ENCODE measurements around the gene RBPJL. TPM values are rescaled to one million over a fixed set of nuclear protein-coding genes. Genes with fewer than 3 reads are reported as not detected.
A peak's percentile ranks its signal among the peaks of the same experiment; 100 is the strongest.

RBPJL gene
- total RNA-seq, 2 experiments from 2014 or later: not detected

- Histone ChIP-seq H3K79me2 (ENCODE audit: insufficient read depth, low read depth, low read length) (no peaks in the 10 kb centered on the region), H3K4me1 (ENCODE audit: insufficient read depth, low read length, poor library complexity, severe bottlenecking) (no peaks in the 10 kb centered on the region), H3K9me2 (ENCODE audit: insufficient read depth, low read length) (no peaks in the 10 kb centered on the region), H3K27ac (ENCODE audit: low read depth, low read length, poor library complexity, severe bottlenecking) (no peak overlapping the region), H4K20me1 (ENCODE audit: insufficient read depth, low read length) (no peaks in the 10 kb centered on the region), H3K4me3 (ENCODE audit: low read depth, low read length, poor library complexity, severe bottlenecking) (no peak overlapping the region), H3K36me3 (ENCODE audit: insufficient read depth, low read length) (no peaks in the 10 kb centered on the region), H3K9me3 (ENCODE audit: low read length) (no peaks in the 10 kb centered on the region), H3K4me2 (ENCODE audit: low read length) (no peak overlapping the region), H2AFZ (ENCODE audit: low read length) (no peak overlapping the region)
- ChIA-PET POLR2A (no interaction called here), CTCF (ENCODE audit: unreplicated experiment) (no interaction called here)
- no peak for DNase-seq (ENCODE audit: low spot score)
- intact Hi-C loops (cut with micrococcal nuclease; ENCODE audit: unreplicated experiment): no loop called here
- no peak for TF ChIP-seq EZH2phosphoT487 (IDR thresholded peaks at IDR 0.05; ENCODE audit: borderline replicate concordance, low read depth, low read length)
- BruUV-seq (replicated peaks): no TSS peak
These were observed 17.8 kb upstream of the RBPJL start for GRCh38 chr20:45288860-45289259.

GRCh38 chr20:45289942-45290676 is 16.5 kb upstream of the RBPJL start:
- Histone ChIP-seq H3K9me3 (ENCODE audit: low read length) (no peaks in the 10 kb centered on the region), H3K4me2 (ENCODE audit: low read length) (no peak overlapping the region), H3K9me2 (ENCODE audit: insufficient read depth, low read length) (no peaks in the 10 kb centered on the region), H3K4me3 (ENCODE audit: low read depth, low read length, poor library complexity, severe bottlenecking) (no peak overlapping the region), H2AFZ (ENCODE audit: low read length) (no peak overlapping the region), H3K4me1 (ENCODE audit: insufficient read depth, low read length, poor library complexity, severe bottlenecking) (no peaks in the 10 kb centered on the region), H4K20me1 (ENCODE audit: insufficient read depth, low read length) (no peaks in the 10 kb centered on the region), H3K79me2 (ENCODE audit: insufficient read depth, low read depth, low read length) (no peaks in the 10 kb centered on the region), H3K36me3 (ENCODE audit: insufficient read depth, low read length) (no peaks in the 10 kb centered on the region), H3K27ac (ENCODE audit: low read depth, low read length, poor library complexity, severe bottlenecking) (no peak overlapping the region)
- ChIA-PET POLR2A (no interaction called here), CTCF (ENCODE audit: unreplicated experiment) (no interaction called here)
- TF ChIP-seq EZH2phosphoT487 (IDR thresholded peaks at IDR 0.05; ENCODE audit: borderline replicate concordance, low read depth, low read length) (no peak), CTCF (conservative IDR thresholded peaks at IDR 0.05; ENCODE audit: low read length) (no peak)
- no TSS peak for BruUV-seq (replicated peaks)
- DNase-seq (ENCODE audit: low spot score): no peak
- intact Hi-C loops (cut with micrococcal nuclease; ENCODE audit: unreplicated experiment): no loop called here

- BruUV-seq (replicated peaks): no TSS peak
- Histone ChIP-seq H3K4me1 (ENCODE audit: insufficient read depth, low read length, poor library complexity, severe bottlenecking) (no peaks in the 10 kb centered on the region), H3K9me3 (ENCODE audit: low read length) (no peaks in the 10 kb centered on the region), H3K4me2 (ENCODE audit: low read length) (no peak overlapping the region), H2AFZ (ENCODE audit: low read length) (no peak overlapping the region), H4K20me1 (ENCODE audit: insufficient read depth, low read length) (no peaks in the 10 kb centered on the region), H3K4me3 (ENCODE audit: low read depth, low read length, poor library complexity, severe bottlenecking) (no peak overlapping the region), H3K79me2 (ENCODE audit: insufficient read depth, low read depth, low read length) (no peaks in the 10 kb centered on the region), H3K36me3 (ENCODE audit: insufficient read depth, low read length) (no peaks in the 10 kb centered on the region), H3K9me2 (ENCODE audit: insufficient read depth, low read length) (no peaks in the 10 kb centered on the region), H3K27ac (ENCODE audit: low read depth, low read length, poor library complexity, severe bottlenecking) (no peak overlapping the region)
- no peak for TF ChIP-seq EZH2phosphoT487 (IDR thresholded peaks at IDR 0.05; ENCODE audit: borderline replicate concordance, low read depth, low read length)
- TF ChIP-seq CTCF (conservative IDR thresholded peaks at IDR 0.05; ENCODE audit: low read length): peak; percentile 86
- ChIA-PET CTCF (ENCODE audit: unreplicated experiment) (no interaction called here), POLR2A (interaction anchor here (1.1 kb wide), 1 partner anchor 474 kb away, joined by 5 read pairs; no protein-coding TSS in a partner anchor)
- peak; percentile 53 for DNase-seq (ENCODE audit: low spot score)
- intact Hi-C loops (cut with micrococcal nuclease; ENCODE audit: unreplicated experiment): no loop called here
These were observed 15.8 kb upstream of the RBPJL start for GRCh38 chr20:45290677-45291355.

Data from OCI-LY7 (cell line).